ENCODE results near the gene ELFN2.

ELFN2 gene

GRCh38 chr22:37379722-37380121 lies 47.6 kb downstream of the ELFN2 start:
- no peak for DNase-seq

- no peak for DNase-seq
These were observed 48.2 kb downstream of the ELFN2 start for GRCh38 chr22:37379085-37379484.

- DNase-seq = no peak
These were observed 48.6 kb downstream of the ELFN2 start for GRCh38 chr22:37378642-37379058.

- no peak for DNase-seq
These were observed 49.4 kb downstream of the ELFN2 start for GRCh38 chr22:37377927-37378326.

- no peak for DNase-seq
These were observed 50.1 kb downstream of the ELFN2 start for GRCh38 chr22:37377138-37377537.

GRCh38 chr22:37376643-37377042 lies 50.6 kb downstream of the ELFN2 start:
- no peak for DNase-seq

- no peak for DNase-seq
These were observed 51.5 kb downstream of the ELFN2 start for GRCh38 chr22:37375801-37376200.

GRCh38 chr22:37374571-37374970 lies 52.7 kb downstream of the ELFN2 start:
- DNase-seq = no peak

- DNase-seq = no peak
These were observed 53.8 kb downstream of the ELFN2 start for GRCh38 chr22:37373451-37373850.

GRCh38 chr22:37371911-37372310 lies 55.4 kb downstream of the ELFN2 start:
- DNase-seq = no peak

GRCh38 chr22:37371491-37371890 lies 55.8 kb downstream of the ELFN2 start:
- DNase-seq = no peak

GRCh38 chr22:37370306-37370979 lies 56.8 kb downstream of the ELFN2 start:
- no peak for DNase-seq

GRCh38 chr22:37369483-37369882 lies 57.8 kb downstream of the ELFN2 start:
- DNase-seq = no peak

GRCh38 chr22:37368058-37368457 lies 59.2 kb downstream of the ELFN2 start:
- no peak for DNase-seq

- no peak for DNase-seq
These were observed 60.7 kb downstream of the ELFN2 start for GRCh38 chr22:37366601-37367000.

- DNase-seq = no peak
These were observed 61.3 kb downstream of the ELFN2 start for GRCh38 chr22:37365950-37366349.

- DNase-seq = no peak
These were observed 63.9 kb downstream of the ELFN2 start for GRCh38 chr22:37363261-37363992.

GRCh38 chr22:37362621-37363020 lies 64.7 kb downstream of the ELFN2 start:
- DNase-seq = no peak

GRCh38 chr22:37358917-37359316 lies 68.4 kb downstream of the ELFN2 start:
- no peak for DNase-seq

GRCh38 chr22:37358386-37358785 lies 68.9 kb downstream of the ELFN2 start:
- no peak for DNase-seq

GRCh38 chr22:37357446-37358075 lies 69.7 kb downstream of the ELFN2 start:
- no peak for DNase-seq

GRCh38 chr22:37356922-37357321 lies 70.4 kb downstream of the ELFN2 start:
- no peak for DNase-seq

GRCh38 chr22:37355174-37355573 lies 72.1 kb downstream of the ELFN2 start:
- no peak for DNase-seq

- DNase-seq = no peak
These were observed 72.6 kb downstream of the ELFN2 start for GRCh38 chr22:37354670-37355069.

Measured in activated CD4-positive, alpha-beta T cell treated with anti-CD3 and anti-CD28 coated beads for 48 hours (primary cell).